T-cell (primary cell): ENCODE results near the gene ENO1. TPM values are rescaled to one million over a fixed set of nuclear protein-coding genes. Genes with fewer than 3 reads are reported as not detected.

Experiments used
- ATAC-seq, 4 experiments: fragments of 200-7000 bp in 3 of 4; fragments of 150-1000 bp in 1 of 4; cut with Tn5 transposase; replicated peaks in 1 of 4; 1 replicate in 3 of 4; 2 replicates in 1 of 4; pipeline ENCODE4 v1.10.0; 2021; ENCODE audit warnings: moderate library complexity in 3 of 4, mild to moderate bottlenecking in 2 of 4, moderate number of reproducible peaks in 1 of 4
- CTCF ChIA-PET, 2 donors: fragments of 300-600 bp; sonication (Branson Sonifier 250); formaldehyde crosslinking; loops; one replicate each; lab custom pipeline; 2022; ENCODE audit warnings: antibody characterized with exemption in 2 of 2; lab: Charles Lee
- POLR2A ChIA-PET, 2 donors: fragments of 300-600 bp; sonication (Branson Sonifier 250); formaldehyde crosslinking; loops; one replicate each; lab custom pipeline; 2022; ENCODE audit warnings: antibody characterized with exemption in 2 of 2; lab: Charles Lee
- DNase-seq, 35 experiments: peaks; one replicate each; pipeline versions ENCODE4 v3.0.0 to v3.0.0-alpha.2; 2013 to 2023
- H3K27ac ChIP-seq: one replicate; pipeline ENCODE4 v1.5.1; 2013; ENCODE audit warnings: low read length
- H3K27me3 ChIP-seq, 2 experiments: replicated peaks in 1 of 2; 1 replicate in 1 of 2; 2 replicates in 1 of 2; pipeline versions ENCODE4 v1.6.1 to v1.7.0; 2013; ENCODE audit warnings: low read length in 1 of 2, mixed read lengths in 1 of 2; ENCODE audit not compliant: control insufficient read depth in 2 of 2, insufficient read depth in 2 of 2; ENCODE audit errors: extremely low read depth in 1 of 2
- H3K36me3 ChIP-seq, 2 donors: 1 replicate in 1 of 2; 2 replicates in 1 of 2; pipeline versions ENCODE4 v1.6.1 to v1.7.0; 2013; ENCODE audit warnings: low read length in 1 of 2; ENCODE audit not compliant: control insufficient read depth in 2 of 2, insufficient read depth in 1 of 2; ENCODE audit errors: extremely low read depth in 1 of 2
- H3K4me1 ChIP-seq, 2 experiments: 1 replicate in 1 of 2; 2 replicates in 1 of 2; pipeline versions ENCODE4 v1.6.1 to v1.7.0; 2013; ENCODE audit warnings: low read length in 2 of 2, mixed read lengths in 1 of 2; ENCODE audit not compliant: insufficient read depth in 2 of 2, control insufficient read depth in 1 of 2; ENCODE audit errors: extremely low read depth in 1 of 2
- H3K4me3 ChIP-seq, 2 donors: 1 replicate in 1 of 2; 2 replicates in 1 of 2; pipeline versions ENCODE4 v1.5.1 to v1.7.0; 2013; ENCODE audit warnings: mild to moderate bottlenecking in 2 of 2, low read length in 1 of 2, moderate library complexity in 1 of 2; ENCODE audit not compliant: control insufficient read depth in 1 of 2; ENCODE audit errors: extremely low read depth in 1 of 2
- H3K9me3 ChIP-seq: 2 replicates; pipeline ENCODE4 v1.7.0; 2013
- H3K27ac Mint-ChIP-seq, 2 donors: one replicate each; pipeline ENCODE4 v1.8.0; 2020 to 2021; ENCODE audit warnings: mild to moderate bottlenecking in 2 of 2, mixed read lengths in 2 of 2
- H3K27me3 Mint-ChIP-seq, 2 donors: one replicate each; pipeline ENCODE4 v1.8.0; 2021 to 2022; ENCODE audit warnings: mixed read lengths in 2 of 2
- H3K36me3 Mint-ChIP-seq: one replicate; pipeline ENCODE4 v1.8.0; 2021; ENCODE audit warnings: mixed read lengths
- H3K4me1 Mint-ChIP-seq, 3 donors: one replicate each; pipeline ENCODE4 v1.8.0; 2020 to 2022; ENCODE audit warnings: mixed read lengths in 3 of 3, mild to moderate bottlenecking in 1 of 3
- H3K4me3 Mint-ChIP-seq, 3 donors: one replicate each; pipeline ENCODE4 v1.8.0; 2020 to 2022; ENCODE audit warnings: mild to moderate bottlenecking in 3 of 3, mixed read lengths in 3 of 3, moderate library complexity in 3 of 3
- H3K9me3 Mint-ChIP-seq, 3 donors: one replicate each; pipeline ENCODE4 v1.8.0; 2020 to 2022; ENCODE audit warnings: mixed read lengths in 3 of 3
- WGBS: methylation state at CpG from one replicate; pipeline ENCODE4 v1.1.5; 2013; ENCODE audit warnings: missing lambda C conversion rate; ENCODE audit not compliant: insufficient coverage; 5-methylcytosine and 5-hydroxymethylcytosine counted together
- total RNA-seq, 35 experiments: library from RNA in 6 of 35; stranded (reverse) in 6 of 35; fragments of 120-200 nt in 1 of 35; gene quantifications; one replicate each; pipeline versions ENCODE4 v1.2.1 to v1.2.4 and lab custom pipeline; 2013 to 2026

Gene ENO1
- total RNA-seq, 5 donors from 2014 or later (not counting 1 experiment from before 2014, with no cell fraction given) = 308 to 625 (median 545) TPM

DNA sequence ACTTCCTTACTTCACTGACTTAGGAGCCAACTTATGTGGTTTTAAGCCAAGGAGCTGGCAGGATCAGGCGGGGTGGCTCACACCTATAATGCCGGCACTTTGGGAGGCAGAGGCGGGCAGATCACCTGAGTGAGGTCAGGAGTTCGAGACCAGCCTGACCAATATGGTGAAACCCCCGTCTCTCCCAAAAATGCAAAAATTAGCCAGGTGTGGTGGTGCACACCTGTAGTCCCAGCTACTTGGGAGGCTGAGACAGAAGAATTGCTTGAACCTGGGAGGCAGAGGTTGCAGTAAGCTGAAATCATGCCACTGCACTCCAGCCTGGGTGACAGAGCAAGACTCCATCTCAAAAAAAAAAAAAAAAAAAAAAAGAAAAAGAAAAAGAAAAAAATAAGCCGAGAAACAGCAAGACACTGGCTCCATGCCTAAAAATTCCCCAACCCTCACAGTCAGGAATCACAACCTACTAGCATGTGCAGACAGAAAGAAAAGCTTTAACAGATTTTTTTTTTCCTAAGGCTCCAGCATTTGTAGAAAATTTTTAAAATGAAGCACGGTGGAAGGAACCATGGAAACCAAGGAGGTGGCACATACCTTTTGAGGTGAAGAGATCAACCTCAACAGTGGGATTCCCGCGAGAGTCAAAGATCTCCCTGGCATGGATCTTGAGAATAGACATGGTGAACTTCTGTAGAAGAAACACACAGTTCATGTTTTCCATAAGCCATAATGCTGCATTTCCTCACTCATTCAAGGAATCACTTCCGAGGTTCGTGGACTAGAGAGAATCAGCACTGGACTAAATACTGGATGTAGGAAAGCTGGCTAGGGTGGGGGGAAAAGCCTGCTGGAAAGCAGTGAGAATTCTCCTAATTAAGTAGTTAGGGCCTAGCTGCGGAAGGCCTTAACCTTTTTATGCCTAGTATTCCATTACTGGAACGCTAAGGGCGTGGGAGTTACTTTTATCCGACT, 4.0 kb downstream of the ENO1 start:
- Histone ChIP-seq H3K4me3 (no peak overlapping the region), H3K27ac (peak overlapping the region; percentile 56), H3K4me1 (peaks cover 8 to 67% of the 10 kb centered on the region in 2 experiments), H3K36me3 (peaks cover 4 to 60% of the 10 kb centered on the region in 2 donors), H3K27me3 (no peaks in the 10 kb centered on the region), H3K9me3 (no peaks in the 10 kb centered on the region)
- no peak for DNase-seq
- no peaks in the 10 kb centered on the region for H3K27me3 Mint-ChIP-seq
- WGBS = 80% methylated on average over 4 of the region's 15 CpGs
- no peak for ATAC-seq
- peaks cover 53% of the 10 kb centered on the region for H3K36me3 Mint-ChIP-seq
- H3K4me1 Mint-ChIP-seq = peaks cover 53 to 69% (median 67%) of the 10 kb centered on the region in 3 donors
- ChIA-PET CTCF (interaction anchor here (0.6 to 0.7 kb wide), 3 partner anchors 40 to 423 kb away, joined by 3 read pairs; no protein-coding TSS in a partner anchor), POLR2A (interaction anchor here (0.5 to 0.7 kb wide), 2 partner anchors 8 to 211 kb away, joined by 3 to 6 read pairs; no protein-coding TSS in a partner anchor)
- peak overlapping the region; percentile 21 to 95 (median 94) for H3K4me3 Mint-ChIP-seq
- peak overlapping the region; percentile 89 to 96 for H3K27ac Mint-ChIP-seq
- no peaks in the 10 kb centered on the region for H3K9me3 Mint-ChIP-seq

GRCh38 chr1:8873506-8874229, 4.8 kb downstream of the ENO1 start:
- Mint-ChIP-seq H3K4me3 (peak overlapping the region; percentile 13 to 50 (median 21)), H3K27me3 (no peaks in the 10 kb centered on the region), H3K9me3 (no peaks in the 10 kb centered on the region), H3K27ac (peak overlapping the region; percentile 78 to 84), H3K36me3 (peaks cover 60% of the 10 kb centered on the region), H3K4me1 (peaks cover 48 to 70% (median 68%) of the 10 kb centered on the region in 3 donors)
- WGBS = 0% methylated on average over 3 of the region's 5 CpGs
- ATAC-seq = peak in 3 of 4 experiments; percentile 24 to 47 (median 42)
- peak overlapping the region; percentile 56 for H3K27ac ChIP-seq
- H3K4me3 ChIP-seq = no peak overlapping the region
- H3K27me3 ChIP-seq = no peaks in the 10 kb centered on the region
- ChIA-PET POLR2A (interaction anchor here in 1 of 2 donors (0.5 kb wide), 1 partner anchor 9 kb away, joined by 3 read pairs; no protein-coding TSS in a partner anchor), CTCF (interaction anchor here (0.6 to 0.7 kb wide), 3 partner anchors 41 to 422 kb away, joined by 3 read pairs; no protein-coding TSS in a partner anchor)
- no peaks in the 10 kb centered on the region for H3K9me3 ChIP-seq
- H3K4me1 ChIP-seq = peaks cover 6 to 59% of the 10 kb centered on the region in 2 experiments
- peaks cover 11 to 68% of the 10 kb centered on the region in 2 donors for H3K36me3 ChIP-seq
- peak in 25 of 35 experiments; percentile 15 to 70 (median 26) for DNase-seq

DNA sequence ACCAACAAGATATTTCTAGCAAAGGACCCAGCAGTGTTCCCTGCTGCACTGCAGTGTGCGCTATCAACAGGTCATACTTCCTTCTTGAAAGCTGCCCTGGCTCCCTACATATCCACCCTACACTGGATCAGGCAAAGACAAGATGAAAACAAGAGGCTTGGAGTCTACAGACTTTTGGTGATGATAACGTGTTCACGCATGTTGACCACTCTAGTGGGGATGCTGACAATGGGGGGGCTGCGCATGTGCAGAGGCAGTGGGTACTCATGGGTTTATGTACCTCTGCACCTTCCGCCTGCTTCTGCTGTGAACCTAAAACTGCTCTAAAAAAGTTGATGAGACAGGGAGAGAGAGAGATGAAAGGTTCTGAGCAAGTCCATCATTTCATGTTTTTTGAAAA, 5.5 kb downstream of the ENO1 start:
- CTCF ChIA-PET = interaction anchor here in 1 of 2 donors (0.6 kb wide), 2 partner anchors 9 to 39 kb away, joined by 3 read pairs; no protein-coding TSS in a partner anchor
- H3K4me3 ChIP-seq = no peak overlapping the region
- no peaks in the 10 kb centered on the region for H3K9me3 ChIP-seq
- H3K4me1 ChIP-seq = peaks cover 6 to 57% of the 10 kb centered on the region in 2 experiments
- H3K36me3 ChIP-seq = peaks cover 11 to 74% of the 10 kb centered on the region in 2 donors
- no peak for DNase-seq
- H3K27ac ChIP-seq = peak overlapping the region; percentile 56
- H3K4me1 Mint-ChIP-seq = peaks cover 48 to 71% (median 68%) of the 10 kb centered on the region in 3 donors
- no peak for ATAC-seq
- H3K4me3 Mint-ChIP-seq = peak overlapping the region in 2 of 3 donors; percentile 17 to 50
- WGBS = 100% methylated on average over 1 of the region's 5 CpGs
- peak overlapping the region; percentile 78 to 84 for H3K27ac Mint-ChIP-seq
- no peaks in the 10 kb centered on the region for H3K27me3 Mint-ChIP-seq
- peaks cover 63% of the 10 kb centered on the region for H3K36me3 Mint-ChIP-seq
- H3K27me3 ChIP-seq = no peaks in the 10 kb centered on the region
- H3K9me3 Mint-ChIP-seq = no peaks in the 10 kb centered on the region
- POLR2A ChIA-PET = no interaction called here

DNA sequence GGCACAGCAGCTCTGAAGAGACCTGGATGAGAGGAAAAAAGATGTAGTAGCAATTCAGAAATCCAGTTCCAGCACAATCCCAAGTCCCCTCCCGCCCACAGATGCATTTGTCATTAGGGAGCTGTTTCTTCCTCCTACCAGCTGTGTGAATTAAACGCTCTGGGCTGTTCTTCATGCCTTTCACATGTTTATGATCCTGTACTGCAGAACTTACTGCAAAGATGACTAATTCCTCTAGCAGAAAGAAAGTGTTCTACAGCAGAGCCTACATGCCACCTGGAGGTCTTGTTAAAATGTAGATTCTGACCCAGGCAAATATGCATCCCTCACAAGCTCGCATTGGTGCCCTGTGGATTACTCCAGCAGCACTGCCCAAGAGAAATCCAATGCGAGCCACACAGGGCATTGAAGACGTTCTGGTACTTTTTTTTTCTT, 6.5 kb downstream of the ENO1 start:
- no peak overlapping the region for H3K4me3 ChIP-seq
- Mint-ChIP-seq H3K27me3 (no peaks in the 10 kb centered on the region), H3K9me3 (no peaks in the 10 kb centered on the region), H3K36me3 (peaks cover 71% of the 10 kb centered on the region), H3K4me1 (peaks cover 48 to 73% (median 70%) of the 10 kb centered on the region in 3 donors), H3K4me3 (no peak overlapping the region), H3K27ac (peak overlapping the region; percentile 58 to 78)
- POLR2A ChIA-PET = no interaction called here
- WGBS = 83% methylated on average over 4 of the region's 5 CpGs
- no peak overlapping the region for H3K27ac ChIP-seq
- H3K4me1 ChIP-seq = peaks cover 6 to 47% of the 10 kb centered on the region in 2 experiments
- H3K36me3 ChIP-seq = peaks cover 13 to 84% of the 10 kb centered on the region in 2 donors
- no peaks in the 10 kb centered on the region for H3K9me3 ChIP-seq
- DNase-seq (no peak), ATAC-seq (no peak)
- CTCF ChIA-PET = no interaction called here
- H3K27me3 ChIP-seq = no peaks in the 10 kb centered on the region

DNA sequence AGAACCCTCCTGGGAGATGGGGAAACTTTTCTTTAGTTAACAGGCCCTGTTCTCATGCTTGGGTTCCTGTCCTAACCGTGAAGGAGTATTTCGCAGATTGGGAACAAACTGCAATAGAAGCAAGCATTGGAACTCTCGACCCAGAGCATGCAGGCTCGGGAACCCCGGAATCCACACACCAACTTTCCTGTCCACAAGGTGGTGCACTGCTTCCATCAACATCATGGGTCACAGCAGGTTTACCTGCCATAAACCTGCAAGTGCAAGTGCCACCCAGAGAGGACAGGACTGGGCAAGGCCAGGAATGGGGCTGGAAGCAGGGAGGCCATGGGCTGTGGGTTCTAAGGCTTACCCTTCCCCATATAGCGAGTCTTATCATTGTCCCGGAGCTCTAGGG, 6.9 kb downstream of the ENO1 start:
- no peak overlapping the region for H3K4me3 ChIP-seq
- DNase-seq (peak in 3 of 35 experiments; percentile 15 to 51 (median 23)), ATAC-seq (no peak)
- Mint-ChIP-seq H3K27ac (peak overlapping the region; percentile 19 to 58), H3K9me3 (no peaks in the 10 kb centered on the region), H3K36me3 (peaks cover 75% of the 10 kb centered on the region), H3K4me1 (peaks cover 46 to 75% (median 68%) of the 10 kb centered on the region in 3 donors), H3K4me3 (no peak overlapping the region), H3K27me3 (no peaks in the 10 kb centered on the region)
- POLR2A ChIA-PET = no interaction called here
- CTCF ChIA-PET = no interaction called here
- H3K27ac ChIP-seq = peak overlapping the region; percentile 4
- no peaks in the 10 kb centered on the region for H3K27me3 ChIP-seq
- H3K9me3 ChIP-seq = no peaks in the 10 kb centered on the region
- H3K4me1 ChIP-seq = peaks cover 6 to 42% of the 10 kb centered on the region in 2 experiments
- peaks cover 17 to 88% of the 10 kb centered on the region in 2 donors for H3K36me3 ChIP-seq
- 100% methylated on average over 2 of the region's 7 CpGs for WGBS
